ENCODE results near the gene DUSP6. TPM values are rescaled to one million over a fixed set of nuclear protein-coding genes. Genes with fewer than 3 reads are reported as not detected.
A peak's percentile ranks its signal among the peaks of the same experiment; 100 is the strongest.

The DUSP6 gene
- total and polyA plus RNA-seq, 2 of the 13 experiments (the other 11 are each of a cell fraction or from before 2014, with no cell fraction given): 40.9 to 161 TPM

DNA sequence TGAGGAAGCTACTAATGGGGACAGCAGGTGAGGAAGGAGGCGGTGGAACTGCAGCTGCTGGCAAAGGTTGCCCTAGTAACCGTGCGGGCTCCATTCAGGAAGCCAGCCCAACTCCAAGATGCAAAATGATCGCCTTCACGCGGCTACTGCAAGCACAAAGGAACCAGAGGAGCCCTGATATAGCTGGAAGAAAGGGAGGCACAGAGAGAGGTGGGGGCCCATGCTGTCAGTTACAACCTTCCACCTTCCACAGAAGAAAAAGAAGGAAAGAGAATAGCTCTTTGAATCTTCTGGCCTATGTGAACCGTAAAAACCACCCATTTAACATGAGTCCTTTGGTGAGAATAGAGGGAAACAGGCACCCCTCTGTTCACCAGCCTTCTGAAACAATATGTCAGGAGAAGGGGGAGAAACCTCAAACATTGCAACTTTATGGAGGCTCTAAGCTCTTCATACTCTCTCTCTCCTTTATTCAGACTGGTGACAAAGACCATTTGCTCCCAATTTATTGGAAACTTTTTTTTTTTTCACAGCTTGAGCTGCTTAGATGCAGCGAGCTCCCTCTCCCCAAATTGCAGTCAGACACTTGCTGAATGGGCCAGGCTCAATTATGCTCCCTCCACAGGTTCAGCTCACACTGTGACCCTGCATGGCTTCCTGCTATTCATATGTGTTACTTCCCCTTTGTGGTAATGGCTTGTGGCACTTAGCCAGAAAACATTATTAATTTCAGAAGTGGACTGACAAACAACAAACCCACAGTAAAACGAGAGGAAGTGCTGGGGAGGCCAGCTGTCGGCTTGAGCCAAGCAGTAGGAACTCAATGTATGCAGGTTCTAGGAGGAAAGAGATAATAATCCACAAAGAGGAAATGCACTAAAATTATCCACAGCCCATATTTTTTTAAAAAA, 6.2 kb downstream of the DUSP6 start (continued):
- TF ChIP-seq, protein P1, sequence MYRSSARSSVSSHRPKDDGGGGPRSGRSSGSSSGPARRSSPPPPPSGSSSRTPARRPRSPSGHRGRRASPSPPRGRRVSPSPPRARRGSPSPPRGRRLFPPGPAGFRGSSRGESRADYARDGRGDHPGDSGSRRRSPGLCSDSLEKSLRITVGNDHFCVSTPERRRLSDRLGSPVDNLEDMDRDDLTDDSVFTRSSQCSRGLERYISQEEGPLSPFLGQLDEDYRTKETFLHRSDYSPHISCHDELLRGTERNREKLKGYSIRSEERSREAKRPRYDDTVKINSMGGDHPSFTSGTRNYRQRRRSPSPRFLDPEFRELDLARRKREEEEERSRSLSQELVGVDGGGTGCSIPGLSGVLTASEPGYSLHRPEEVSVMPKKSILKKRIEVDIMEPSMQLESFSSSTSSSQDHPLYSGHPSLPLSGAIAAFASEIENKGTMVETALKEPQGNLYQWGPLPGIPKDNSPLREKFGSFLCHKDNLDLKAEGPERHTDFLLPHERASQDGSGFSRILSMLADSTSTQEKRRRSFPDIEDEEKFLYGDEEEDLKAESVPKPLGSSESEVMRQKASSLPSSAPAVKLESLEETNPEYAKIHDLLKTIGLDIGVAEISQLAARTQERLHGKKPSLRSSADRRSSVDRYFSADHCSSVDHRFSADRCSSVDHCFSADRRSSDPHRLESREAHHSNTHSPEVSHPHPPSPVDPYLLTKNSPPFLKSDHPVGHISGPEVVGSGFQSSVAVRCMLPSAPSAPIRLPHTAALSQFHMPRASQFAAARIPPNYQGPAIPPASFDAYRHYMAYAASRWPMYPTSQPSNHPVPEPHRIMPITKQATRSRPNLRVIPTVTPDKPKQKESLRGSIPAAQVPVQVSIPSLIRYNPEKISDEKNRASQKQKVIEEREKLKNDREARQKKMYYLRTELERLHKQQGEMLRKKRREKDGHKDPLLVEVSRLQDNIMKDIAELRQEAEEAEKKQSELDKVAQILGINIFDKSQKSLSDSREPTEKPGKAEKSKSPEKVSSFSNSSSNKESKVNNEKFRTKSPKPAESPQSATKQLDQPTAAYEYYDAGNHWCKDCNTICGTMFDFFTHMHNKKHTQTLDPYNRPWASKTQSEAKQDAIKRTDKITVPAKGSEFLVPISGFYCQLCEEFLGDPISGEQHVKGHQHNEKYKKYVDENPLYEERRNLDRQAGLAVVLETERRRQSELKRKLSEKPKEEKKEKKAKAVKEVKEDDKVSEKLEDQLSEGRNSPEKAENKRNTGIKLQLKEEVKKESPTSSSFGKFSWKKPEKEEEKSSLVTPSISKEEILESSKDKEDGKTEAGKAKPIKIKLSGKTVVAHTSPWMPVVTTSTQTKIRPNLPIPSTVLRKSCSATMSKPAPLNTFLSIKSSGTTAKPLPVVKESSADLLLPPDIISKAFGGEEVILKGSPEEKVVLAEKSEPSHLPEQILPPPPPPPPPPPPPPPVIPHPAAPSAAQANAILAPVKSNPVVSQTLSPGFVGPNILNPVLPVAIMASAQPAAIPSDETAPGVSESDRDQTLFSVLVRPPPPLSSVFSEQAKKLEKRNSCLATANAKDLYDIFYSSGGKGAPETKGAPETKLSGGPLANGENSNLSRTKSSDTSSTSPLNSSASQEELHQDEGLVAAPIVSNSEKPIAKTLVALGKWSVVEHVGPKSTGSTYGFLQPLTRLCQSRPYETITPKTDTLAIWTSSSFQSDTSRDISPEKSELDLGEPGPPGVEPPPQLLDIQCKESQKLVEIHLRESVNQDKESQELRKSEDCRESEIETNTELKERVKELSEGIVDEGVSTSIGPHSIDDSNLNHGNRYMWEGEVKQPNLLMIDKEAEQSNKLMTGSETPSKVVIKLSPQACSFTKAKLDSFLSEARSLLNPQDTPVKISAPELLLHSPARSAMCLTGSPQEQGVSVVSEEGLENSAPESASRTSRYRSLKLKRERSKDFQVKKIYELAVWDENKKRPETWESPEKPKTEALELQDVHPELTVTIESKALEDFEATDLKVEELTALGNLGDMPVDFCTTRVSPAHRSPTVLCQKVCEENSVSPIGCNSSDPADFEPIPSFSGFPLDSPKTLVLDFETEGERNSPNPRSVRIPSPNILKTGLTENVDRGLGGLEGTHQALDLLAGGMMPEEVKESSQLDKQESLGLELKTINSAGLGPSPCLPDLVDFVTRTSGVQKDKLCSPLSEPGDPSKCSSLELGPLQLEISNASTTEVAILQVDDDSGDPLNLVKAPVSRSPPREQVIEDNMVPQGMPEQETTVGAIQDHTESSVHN (CRISPR knock-in tag; IDR thresholded peaks at IDR 0.05): no peak
- TF ChIP-seq AHR (CRISPR knock-in tag; IDR thresholded peaks at IDR 0.05) (no peak), KDM1A (CRISPR knock-in tag; IDR thresholded peaks at IDR 0.05) (no peak), GATAD1 (CRISPR knock-in tag; IDR thresholded peaks at IDR 0.05) (peak; percentile 36; the same call in 1 of the 2 replicates), ATRX (CRISPR knock-in tag; IDR thresholded peaks at IDR 0.05; ENCODE audit: borderline replicate concordance) (no peak), ZNF235 (CRISPR knock-in tag; IDR thresholded peaks at IDR 0.05; ENCODE audit: borderline replicate concordance) (no peak), ZNF431 (CRISPR knock-in tag; IDR thresholded peaks at IDR 0.05; ENCODE audit: borderline replicate concordance, low read depth) (no peak), ZFP36L1 (CRISPR knock-in tag; IDR thresholded peaks at IDR 0.05) (no peak), CHCHD3 (CRISPR knock-in tag; IDR thresholded peaks at IDR 0.05) (no peak), FLYWCH1 (CRISPR knock-in tag; IDR thresholded peaks at IDR 0.05) (no peak)
- TF ChIP-seq, protein P2, sequence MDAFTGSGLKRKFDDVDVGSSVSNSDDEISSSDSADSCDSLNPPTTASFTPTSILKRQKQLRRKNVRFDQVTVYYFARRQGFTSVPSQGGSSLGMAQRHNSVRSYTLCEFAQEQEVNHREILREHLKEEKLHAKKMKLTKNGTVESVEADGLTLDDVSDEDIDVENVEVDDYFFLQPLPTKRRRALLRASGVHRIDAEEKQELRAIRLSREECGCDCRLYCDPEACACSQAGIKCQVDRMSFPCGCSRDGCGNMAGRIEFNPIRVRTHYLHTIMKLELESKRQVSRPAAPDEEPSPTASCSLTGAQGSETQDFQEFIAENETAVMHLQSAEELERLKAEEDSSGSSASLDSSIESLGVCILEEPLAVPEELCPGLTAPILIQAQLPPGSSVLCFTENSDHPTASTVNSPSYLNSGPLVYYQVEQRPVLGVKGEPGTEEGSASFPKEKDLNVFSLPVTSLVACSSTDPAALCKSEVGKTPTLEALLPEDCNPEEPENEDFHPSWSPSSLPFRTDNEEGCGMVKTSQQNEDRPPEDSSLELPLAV (CRISPR knock-in tag; conservative IDR thresholded peaks at IDR 0.05; ENCODE audit: low read depth): no peak
- TF ChIP-seq, protein P3, sequence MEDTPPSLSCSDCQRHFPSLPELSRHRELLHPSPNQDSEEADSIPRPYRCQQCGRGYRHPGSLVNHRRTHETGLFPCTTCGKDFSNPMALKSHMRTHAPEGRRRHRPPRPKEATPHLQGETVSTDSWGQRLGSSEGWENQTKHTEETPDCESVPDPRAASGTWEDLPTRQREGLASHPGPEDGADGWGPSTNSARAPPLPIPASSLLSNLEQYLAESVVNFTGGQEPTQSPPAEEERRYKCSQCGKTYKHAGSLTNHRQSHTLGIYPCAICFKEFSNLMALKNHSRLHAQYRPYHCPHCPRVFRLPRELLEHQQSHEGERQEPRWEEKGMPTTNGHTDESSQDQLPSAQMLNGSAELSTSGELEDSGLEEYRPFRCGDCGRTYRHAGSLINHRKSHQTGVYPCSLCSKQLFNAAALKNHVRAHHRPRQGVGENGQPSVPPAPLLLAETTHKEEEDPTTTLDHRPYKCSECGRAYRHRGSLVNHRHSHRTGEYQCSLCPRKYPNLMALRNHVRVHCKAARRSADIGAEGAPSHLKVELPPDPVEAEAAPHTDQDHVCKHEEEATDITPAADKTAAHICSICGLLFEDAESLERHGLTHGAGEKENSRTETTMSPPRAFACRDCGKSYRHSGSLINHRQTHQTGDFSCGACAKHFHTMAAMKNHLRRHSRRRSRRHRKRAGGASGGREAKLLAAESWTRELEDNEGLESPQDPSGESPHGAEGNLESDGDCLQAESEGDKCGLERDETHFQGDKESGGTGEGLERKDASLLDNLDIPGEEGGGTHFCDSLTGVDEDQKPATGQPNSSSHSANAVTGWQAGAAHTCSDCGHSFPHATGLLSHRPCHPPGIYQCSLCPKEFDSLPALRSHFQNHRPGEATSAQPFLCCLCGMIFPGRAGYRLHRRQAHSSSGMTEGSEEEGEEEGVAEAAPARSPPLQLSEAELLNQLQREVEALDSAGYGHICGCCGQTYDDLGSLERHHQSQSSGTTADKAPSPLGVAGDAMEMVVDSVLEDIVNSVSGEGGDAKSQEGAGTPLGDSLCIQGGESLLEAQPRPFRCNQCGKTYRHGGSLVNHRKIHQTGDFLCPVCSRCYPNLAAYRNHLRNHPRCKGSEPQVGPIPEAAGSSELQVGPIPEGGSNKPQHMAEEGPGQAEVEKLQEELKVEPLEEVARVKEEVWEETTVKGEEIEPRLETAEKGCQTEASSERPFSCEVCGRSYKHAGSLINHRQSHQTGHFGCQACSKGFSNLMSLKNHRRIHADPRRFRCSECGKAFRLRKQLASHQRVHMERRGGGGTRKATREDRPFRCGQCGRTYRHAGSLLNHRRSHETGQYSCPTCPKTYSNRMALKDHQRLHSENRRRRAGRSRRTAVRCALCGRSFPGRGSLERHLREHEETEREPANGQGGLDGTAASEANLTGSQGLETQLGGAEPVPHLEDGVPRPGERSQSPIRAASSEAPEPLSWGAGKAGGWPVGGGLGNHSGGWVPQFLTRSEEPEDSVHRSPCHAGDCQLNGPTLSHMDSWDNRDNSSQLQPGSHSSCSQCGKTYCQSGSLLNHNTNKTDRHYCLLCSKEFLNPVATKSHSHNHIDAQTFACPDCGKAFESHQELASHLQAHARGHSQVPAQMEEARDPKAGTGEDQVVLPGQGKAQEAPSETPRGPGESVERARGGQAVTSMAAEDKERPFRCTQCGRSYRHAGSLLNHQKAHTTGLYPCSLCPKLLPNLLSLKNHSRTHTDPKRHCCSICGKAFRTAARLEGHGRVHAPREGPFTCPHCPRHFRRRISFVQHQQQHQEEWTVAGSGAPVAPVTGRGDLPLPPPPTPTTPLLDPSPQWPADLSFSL (CRISPR knock-in tag; IDR thresholded peaks at IDR 0.05): 0 out of 2 replicates have a peak, but pooled peaks have one; percentile 27
